ENCODE measurements around the gene KLHL22.

DNA sequence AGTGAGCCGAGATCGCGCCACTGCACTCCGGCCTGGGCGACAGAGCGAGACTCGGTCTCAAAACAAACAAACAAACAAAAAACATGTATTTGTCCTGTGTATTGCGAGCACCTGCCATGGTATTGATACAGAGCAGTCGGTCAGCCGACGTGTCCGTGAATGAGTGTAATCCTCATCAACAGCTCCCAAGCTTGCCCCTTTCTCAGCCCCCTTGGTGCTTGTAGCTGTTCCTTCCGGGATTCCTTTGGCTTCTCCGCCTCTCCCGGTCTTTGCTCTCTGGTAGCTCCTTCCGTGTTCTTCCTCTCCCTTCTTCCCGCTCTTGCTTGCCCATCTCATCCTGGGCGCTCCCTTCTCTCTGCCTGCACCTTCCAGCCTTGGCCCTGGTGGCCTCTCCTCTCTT lies 90.7 kb downstream of the KLHL22 start:
- TF ChIP-seq, protein P1, sequence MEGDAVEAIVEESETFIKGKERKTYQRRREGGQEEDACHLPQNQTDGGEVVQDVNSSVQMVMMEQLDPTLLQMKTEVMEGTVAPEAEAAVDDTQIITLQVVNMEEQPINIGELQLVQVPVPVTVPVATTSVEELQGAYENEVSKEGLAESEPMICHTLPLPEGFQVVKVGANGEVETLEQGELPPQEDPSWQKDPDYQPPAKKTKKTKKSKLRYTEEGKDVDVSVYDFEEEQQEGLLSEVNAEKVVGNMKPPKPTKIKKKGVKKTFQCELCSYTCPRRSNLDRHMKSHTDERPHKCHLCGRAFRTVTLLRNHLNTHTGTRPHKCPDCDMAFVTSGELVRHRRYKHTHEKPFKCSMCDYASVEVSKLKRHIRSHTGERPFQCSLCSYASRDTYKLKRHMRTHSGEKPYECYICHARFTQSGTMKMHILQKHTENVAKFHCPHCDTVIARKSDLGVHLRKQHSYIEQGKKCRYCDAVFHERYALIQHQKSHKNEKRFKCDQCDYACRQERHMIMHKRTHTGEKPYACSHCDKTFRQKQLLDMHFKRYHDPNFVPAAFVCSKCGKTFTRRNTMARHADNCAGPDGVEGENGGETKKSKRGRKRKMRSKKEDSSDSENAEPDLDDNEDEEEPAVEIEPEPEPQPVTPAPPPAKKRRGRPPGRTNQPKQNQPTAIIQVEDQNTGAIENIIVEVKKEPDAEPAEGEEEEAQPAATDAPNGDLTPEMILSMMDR (conservative IDR thresholded peaks at IDR 0.05; ENCODE audit: low read depth, low read length) = no peak
- TF ChIP-seq EZH2 (IDR thresholded peaks at IDR 0.05; ENCODE audit: borderline replicate concordance, low read depth, low read length, poor library complexity, severe bottlenecking) = no peak
